GM23248 (cell line): Measurements from ENCODE around the gene PDLIM3.

ENCODE experiments used
- EZH2 ChIP-seq: fragments of 200-600 bp; sonication (generic); IDR thresholded peaks from 2 replicates; pipeline ENCODE4 v1.6.1; 2018; ENCODE audit warnings: antibody characterized with exemption, mild to moderate bottlenecking; ENCODE audit not compliant: insufficient read depth, poor library complexity, severe bottlenecking
- EZH2phosphoT487 ChIP-seq: fragments of 200-600 bp; sonication (generic); IDR thresholded peaks from 2 replicates; pipeline ENCODE4 v1.6.1; 2018; ENCODE audit warnings: antibody characterized with exemption, moderate library complexity, mild to moderate bottlenecking, low read depth; ENCODE audit not compliant: insufficient read depth

DNA sequence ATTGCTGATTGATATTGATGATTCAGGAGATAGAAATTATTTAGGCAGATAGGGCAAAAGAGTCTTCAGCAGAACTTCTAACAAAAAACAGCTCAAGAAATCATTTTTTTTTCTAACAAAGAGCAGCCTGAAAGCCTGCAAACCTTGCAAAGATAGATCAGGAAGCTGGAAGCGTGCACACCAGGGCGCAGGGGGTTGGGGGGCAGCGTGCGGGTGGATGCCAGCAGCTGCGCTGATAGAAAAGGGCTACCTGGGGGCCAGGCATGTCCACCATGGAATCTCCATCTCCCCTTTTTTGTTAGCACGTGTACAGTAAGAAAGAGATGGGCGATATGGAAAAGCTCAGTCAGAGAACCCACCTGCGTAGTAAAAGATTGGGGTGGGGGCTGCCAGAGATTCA lies 62.1 kb downstream of the PDLIM3 start:
- no peak for TF ChIP-seq EZH2phosphoT487
- TF ChIP-seq EZH2, result no peak
